ENCODE measurements around the gene CEP295NL.
"Not testable (repeated sequence)": the region's sequence is repeated elsewhere in the genome, so short reads cannot be mapped to it uniquely, and the experiment has no call there.

Gene CEP295NL

DNA sequence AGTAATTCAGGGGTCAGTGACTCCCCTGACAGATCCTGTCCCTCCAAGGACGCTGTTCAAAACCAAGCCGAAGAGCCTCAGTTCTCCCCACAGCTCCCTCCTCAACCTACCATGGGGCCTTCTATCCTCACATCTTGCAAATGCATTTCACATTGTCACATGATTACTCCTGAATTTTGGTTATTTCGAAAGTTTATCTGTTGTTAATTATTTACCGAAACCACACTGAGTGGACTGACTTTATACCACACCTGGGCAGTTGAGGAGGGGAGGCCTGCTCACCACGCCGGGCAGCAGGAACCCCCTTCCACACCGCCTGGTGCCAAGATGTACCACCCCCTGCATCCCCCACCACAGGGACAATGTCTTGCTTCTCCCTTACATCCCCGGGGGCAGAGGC, 17.5 kb upstream of the CEP295NL start:
- no peak overlapping the region for H3K4me3 Mint-ChIP-seq
- no peaks in the 10 kb centered on the region for H3K9me3 Mint-ChIP-seq
- no peak overlapping the region for H3K27ac Mint-ChIP-seq
- peaks cover 26% of the 10 kb centered on the region for H3K4me1 Mint-ChIP-seq (ENCODE audit: low read depth)
- H3K27me3 Mint-ChIP-seq: peaks cover 17% of the 10 kb centered on the region
- DNase-seq: no peak
- no peaks in the 10 kb centered on the region for H3K36me3 Mint-ChIP-seq (ENCODE audit: low read depth)

DNA sequence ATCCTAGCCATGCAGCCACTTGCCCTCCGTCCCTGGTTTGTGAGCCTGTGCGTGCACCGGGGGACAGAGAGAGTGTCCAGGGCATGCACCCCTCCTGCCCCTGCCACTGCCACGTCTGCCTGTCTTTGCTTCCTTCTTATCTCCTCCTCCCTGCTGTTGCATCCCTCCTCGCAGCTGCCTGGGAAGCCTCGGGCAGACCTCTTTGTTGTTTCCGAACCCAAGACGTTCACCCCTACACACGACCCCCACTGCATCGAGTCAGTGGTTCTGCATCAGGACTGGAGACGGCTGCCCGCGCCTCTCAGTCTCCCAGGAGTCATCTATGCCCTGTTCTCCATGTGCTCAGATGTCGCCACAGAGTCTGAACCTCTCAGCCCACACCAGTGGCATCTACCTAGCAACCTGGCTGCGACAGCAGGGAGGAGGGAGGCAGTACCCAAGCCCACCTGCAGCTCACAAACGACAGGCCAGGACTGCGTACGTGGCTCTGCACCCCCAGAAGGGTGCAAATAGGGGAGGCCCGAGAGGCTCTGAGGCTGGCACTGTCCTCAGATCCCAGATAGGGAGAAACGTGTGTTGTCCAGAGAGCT, 17.0 kb upstream of the CEP295NL start:
- DNase-seq: no peak
- no peak overlapping the region for H3K4me3 Mint-ChIP-seq
- H3K27me3 Mint-ChIP-seq: peaks cover 17% of the 10 kb centered on the region
- H3K4me1 Mint-ChIP-seq (ENCODE audit: low read depth): peaks cover 26% of the 10 kb centered on the region
- H3K36me3 Mint-ChIP-seq (ENCODE audit: low read depth): no peaks in the 10 kb centered on the region
- no peak overlapping the region for H3K27ac Mint-ChIP-seq
- no peaks in the 10 kb centered on the region for H3K9me3 Mint-ChIP-seq

- H3K36me3 Mint-ChIP-seq (ENCODE audit: low read depth): no peaks in the 10 kb centered on the region
Measured at GRCh38 chr17:78918979-78919378, 16.0 kb upstream of the CEP295NL start.

GRCh38 chr17:78917451-78918275, 14.7 kb upstream of the CEP295NL start:
- DNase-seq: no peak
- Mint-ChIP-seq H3K4me1 (ENCODE audit: low read depth) (peaks cover 12% of the 10 kb centered on the region), H3K27me3 (peaks cover 5% of the 10 kb centered on the region), H3K36me3 (ENCODE audit: low read depth) (no peaks in the 10 kb centered on the region), H3K9me3 (no peaks in the 10 kb centered on the region), H3K27ac (no peak overlapping the region), H3K4me3 (no peak overlapping the region)

More at GRCh38 chr17:78918979-78919378, 16.0 kb upstream of the CEP295NL start:
- peaks cover 14% of the 10 kb centered on the region for H3K27me3 Mint-ChIP-seq
- DNase-seq: no peak
- H3K9me3 Mint-ChIP-seq: no peaks in the 10 kb centered on the region
- H3K27ac Mint-ChIP-seq: no peak overlapping the region
- H3K4me1 Mint-ChIP-seq (ENCODE audit: low read depth): peaks cover 22% of the 10 kb centered on the region
- H3K4me3 Mint-ChIP-seq: no peak overlapping the region

GRCh38 chr17:78915872-78916632, 13.1 kb upstream of the CEP295NL start:
- Mint-ChIP-seq H3K27me3 (peaks cover 5% of the 10 kb centered on the region), H3K36me3 (ENCODE audit: low read depth) (no peaks in the 10 kb centered on the region), H3K4me3 (peak overlapping the region; percentile 17), H3K27ac (peak overlapping the region; percentile 35), H3K4me1 (ENCODE audit: low read depth) (peaks cover 12% of the 10 kb centered on the region), H3K9me3 (no peaks in the 10 kb centered on the region)
- DNase-seq: peak; percentile 46

DNA sequence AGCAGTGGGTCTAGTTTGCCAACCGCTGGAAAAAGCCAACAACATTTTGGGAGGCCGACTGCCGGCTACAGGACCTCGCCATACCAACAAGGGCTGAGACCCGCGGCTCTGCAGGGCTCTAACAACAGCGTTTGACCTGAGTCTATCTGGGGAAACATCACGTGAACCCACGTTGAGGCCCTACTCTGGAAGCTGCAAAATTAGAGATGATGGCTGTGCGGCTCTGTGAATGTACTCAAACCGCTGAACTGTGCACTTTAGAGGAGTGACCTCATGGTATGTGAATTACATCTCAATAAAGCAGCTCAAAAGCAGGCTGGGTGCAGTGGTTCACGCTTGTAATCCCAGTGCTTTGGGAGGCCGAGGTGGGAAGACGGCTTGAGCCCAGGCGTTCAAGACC, 10.1 kb upstream of the CEP295NL start:
- H3K27ac Mint-ChIP-seq: no peak overlapping the region
- no peaks in the 10 kb centered on the region for H3K36me3 Mint-ChIP-seq (ENCODE audit: low read depth)
- peaks cover 12% of the 10 kb centered on the region for H3K4me1 Mint-ChIP-seq (ENCODE audit: low read depth)
- H3K4me3 Mint-ChIP-seq: no peak overlapping the region
- peaks cover 5% of the 10 kb centered on the region for H3K27me3 Mint-ChIP-seq
- no peak for DNase-seq
- no peaks in the 10 kb centered on the region for H3K9me3 Mint-ChIP-seq

DNA sequence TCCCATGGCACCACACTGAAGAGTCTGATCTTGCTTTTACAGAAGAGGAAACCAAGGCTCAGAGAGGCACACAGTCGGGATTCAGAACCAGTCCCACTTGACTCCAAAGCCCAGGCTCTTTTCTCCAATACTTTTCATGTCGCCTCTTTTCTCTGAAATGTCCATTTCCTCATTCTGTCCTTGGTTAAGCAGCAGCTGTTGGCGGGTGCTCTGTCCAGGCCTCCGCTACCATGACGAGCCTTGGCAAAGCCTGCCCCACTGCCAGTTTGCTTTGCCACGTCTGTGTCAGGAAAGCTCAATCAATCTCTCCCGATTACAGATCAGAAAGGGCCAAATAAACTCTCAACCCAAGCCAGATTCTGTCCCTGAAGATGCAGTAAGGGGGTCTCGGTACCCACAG, 9.1 kb upstream of the CEP295NL start:
- Mint-ChIP-seq H3K4me1 (ENCODE audit: low read depth) (peaks cover 12% of the 10 kb centered on the region), H3K9me3 (no peaks in the 10 kb centered on the region), H3K27me3 (peaks cover 5% of the 10 kb centered on the region), H3K36me3 (ENCODE audit: low read depth) (no peaks in the 10 kb centered on the region), H3K4me3 (no peak overlapping the region), H3K27ac (no peak overlapping the region)
- no peak for DNase-seq

- not testable (repeated sequence) for H3K4me3 Mint-ChIP-seq; H3K9me3 Mint-ChIP-seq; H3K36me3 Mint-ChIP-seq (ENCODE audit: low read depth); DNase-seq; H3K27ac Mint-ChIP-seq; H3K27me3 Mint-ChIP-seq
- peaks cover 10% of the 10 kb centered on the region for H3K4me1 Mint-ChIP-seq (ENCODE audit: low read depth)
Measured at GRCh38 chr17:78911543-78911942, 8.5 kb upstream of the CEP295NL start.

- H3K9me3 Mint-ChIP-seq: no peaks in the 10 kb centered on the region
- no peak overlapping the region for H3K4me3 Mint-ChIP-seq
- no peaks in the 10 kb centered on the region for H3K36me3 Mint-ChIP-seq (ENCODE audit: low read depth)
- no peaks in the 10 kb centered on the region for H3K27me3 Mint-ChIP-seq
- no peak for DNase-seq
- H3K27ac Mint-ChIP-seq: no peak overlapping the region
- H3K4me1 Mint-ChIP-seq (ENCODE audit: low read depth): peaks cover 2% of the 10 kb centered on the region
Measured at GRCh38 chr17:78910497-78911284, 7.7 kb upstream of the CEP295NL start.

GRCh38 chr17:78908426-78908825, 5.4 kb upstream of the CEP295NL start:
- Mint-ChIP-seq H3K9me3 (no peaks in the 10 kb centered on the region), H3K27me3 (no peaks in the 10 kb centered on the region), H3K4me1 (ENCODE audit: low read depth) (peaks cover 6% of the 10 kb centered on the region), H3K27ac (no peak overlapping the region), H3K4me3 (no peak overlapping the region), H3K36me3 (ENCODE audit: low read depth) (no peaks in the 10 kb centered on the region)
- no peak for DNase-seq

- Mint-ChIP-seq H3K4me3 (no peak overlapping the region), H3K27me3 (no peaks in the 10 kb centered on the region), H3K9me3 (no peaks in the 10 kb centered on the region), H3K36me3 (ENCODE audit: low read depth) (no peaks in the 10 kb centered on the region), H3K27ac (no peak overlapping the region), H3K4me1 (ENCODE audit: low read depth) (peaks cover 17% of the 10 kb centered on the region)
- no peak for DNase-seq
Measured at GRCh38 chr17:78905541-78905940, 2.5 kb upstream of the CEP295NL start.

DNA sequence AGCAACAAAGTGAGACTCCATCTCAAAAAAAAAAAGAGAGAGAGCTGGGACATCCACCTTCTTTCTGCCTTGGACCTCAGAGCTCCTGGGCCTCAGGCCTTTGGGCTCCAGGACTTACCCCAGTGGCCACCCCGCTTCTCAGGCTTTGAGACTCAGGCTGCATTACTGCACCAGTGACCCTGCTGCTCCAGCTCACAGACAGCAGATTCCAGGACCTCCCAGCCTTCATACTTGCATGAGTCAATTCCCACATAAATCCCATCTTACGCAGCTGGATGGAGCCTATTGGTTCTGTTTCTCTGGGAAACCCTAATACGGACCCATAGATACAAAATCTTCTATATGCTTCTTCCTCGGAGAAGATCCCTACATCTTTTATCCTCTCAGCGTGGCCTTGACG, 2.1 kb upstream of the CEP295NL start:
- Mint-ChIP-seq H3K4me3 (no peak overlapping the region), H3K4me1 (ENCODE audit: low read depth) (peaks cover 17% of the 10 kb centered on the region), H3K36me3 (ENCODE audit: low read depth) (no peaks in the 10 kb centered on the region), H3K9me3 (no peaks in the 10 kb centered on the region), H3K27ac (no peak overlapping the region), H3K27me3 (no peaks in the 10 kb centered on the region)
- no peak for DNase-seq

DNA sequence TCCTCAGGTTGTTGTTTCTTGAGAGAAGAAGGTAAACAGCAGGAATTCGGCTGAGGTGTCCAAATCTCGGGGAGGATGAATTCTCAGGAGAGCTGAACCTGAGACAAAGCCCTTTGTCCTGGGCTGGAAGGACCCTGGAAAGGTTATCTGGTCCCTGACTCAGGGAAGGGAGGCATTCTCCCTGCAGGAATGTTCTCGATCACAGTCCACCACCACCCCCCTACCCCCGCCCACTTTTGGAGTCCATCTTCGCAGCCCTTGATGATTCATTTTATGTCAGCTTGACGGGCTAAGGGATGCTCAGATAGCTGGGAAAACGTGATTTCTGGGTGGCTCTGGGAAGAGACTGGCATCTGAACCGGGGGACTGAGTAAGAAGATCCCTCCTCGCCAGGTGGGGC, 1.4 kb upstream of the CEP295NL start:
- Mint-ChIP-seq H3K4me1 (ENCODE audit: low read depth) (peaks cover 17% of the 10 kb centered on the region), H3K27me3 (no peaks in the 10 kb centered on the region), H3K36me3 (ENCODE audit: low read depth) (no peaks in the 10 kb centered on the region), H3K9me3 (no peaks in the 10 kb centered on the region), H3K27ac (no peak overlapping the region), H3K4me3 (no peak overlapping the region)
- no peak for DNase-seq

- not testable (repeated sequence) for H3K4me3 Mint-ChIP-seq; H3K9me3 Mint-ChIP-seq; H3K27ac Mint-ChIP-seq; H3K27me3 Mint-ChIP-seq; DNase-seq; H3K36me3 Mint-ChIP-seq (ENCODE audit: low read depth)
- H3K4me1 Mint-ChIP-seq (ENCODE audit: low read depth): peaks cover 17% of the 10 kb centered on the region
Measured at GRCh38 chr17:78902231-78902630, 770 bp downstream of the CEP295NL start.
